B cell (primary cell): Measurements from ENCODE around the gene ANKFN1. TPM values are rescaled to one million over a fixed set of nuclear protein-coding genes. Genes with fewer than 3 reads are reported as not detected.

Experiments
- ATAC-seq: fragments of 200-7000 bp; cut with Tn5 transposase; one replicate; pipeline ENCODE4 v1.10.0; 2021; ENCODE audit warnings: low read depth, mild to moderate bottlenecking, moderate number of reproducible peaks, moderate library complexity
- CTCF ChIA-PET: fragments of 350-600 bp; sonication (Branson Sonifier 250); formaldehyde crosslinking; loops from one replicate; lab custom pipeline; 2021; ENCODE audit warnings: antibody characterized with exemption, inconsistent platforms; lab: Charles Lee
- POLR2A ChIA-PET: fragments of 350-600 bp; sonication (Branson Sonifier 250); formaldehyde crosslinking; loops from one replicate; lab custom pipeline; 2021; ENCODE audit warnings: antibody characterized with exemption; lab: Charles Lee
- DNase-seq: peaks from one replicate; pipeline ENCODE4 v3.0.0; 2013
- H2AFZ ChIP-seq: 2 replicates; pipeline ENCODE4 v1.6.1; 2012; ENCODE audit warnings: mild to moderate bottlenecking, low read depth, low read length; ENCODE audit not compliant: insufficient read depth, poor library complexity, severe bottlenecking
- H3K27ac ChIP-seq, 2 donors: 1 replicate in 1 of 2; 2 replicates in 1 of 2; pipeline ENCODE4 v1.5.1; 2012 to 2013; ENCODE audit warnings: low read length in 2 of 2, mild to moderate bottlenecking in 2 of 2, moderate library complexity in 1 of 2
- H3K27me3 ChIP-seq, 4 experiments: fragments of 200-600 bp in 1 of 4; sonication (generic) in 1 of 4; replicated peaks in 1 of 4; 1 replicate in 2 of 4; 2 replicates in 2 of 4; pipeline versions ENCODE4 v1.6.1 to v1.7.0; 2013 to 2016; ENCODE audit warnings: low read length in 3 of 4, mild to moderate bottlenecking in 2 of 4, mixed read lengths in 1 of 4, moderate library complexity in 1 of 4; ENCODE audit not compliant: insufficient read depth in 4 of 4, control insufficient read depth in 3 of 4; ENCODE audit errors: control extremely low read depth in 1 of 4
- H3K36me3 ChIP-seq, 2 experiments: replicated peaks in 1 of 2; 1 replicate in 1 of 2; 2 replicates in 1 of 2; pipeline versions ENCODE4 v1.6.1 to v1.7.1; 2013; ENCODE audit warnings: low read length in 1 of 2; ENCODE audit not compliant: insufficient read depth in 2 of 2, control insufficient read depth in 1 of 2; ENCODE audit errors: control extremely low read depth in 1 of 2, extremely low read depth in 1 of 2
- H3K4me1 ChIP-seq, 2 donors: fragments of 200-600 bp in 1 of 2; sonication (generic) in 1 of 2; 1 replicate in 1 of 2; 2 replicates in 1 of 2; pipeline versions ENCODE4 v1.5.1 to v1.6.1; 2013 to 2017; ENCODE audit warnings: low read length in 2 of 2; ENCODE audit not compliant: control insufficient read depth in 2 of 2, insufficient read depth in 2 of 2
- H3K4me2 ChIP-seq: replicated peaks from 2 replicates; pipeline ENCODE3; 2012; ENCODE audit warnings: mild to moderate bottlenecking, low read depth, low read length; ENCODE audit not compliant: poor library complexity, severe bottlenecking
- H3K4me3 ChIP-seq, 5 experiments: fragments of 200-600 bp in 1 of 5; sonication (generic) in 1 of 5; 1 replicate in 3 of 5; 2 replicates in 2 of 5; pipeline versions ENCODE4 v1.5.1 to v1.7.0; 2011 to 2016; ENCODE audit warnings: low read length in 4 of 5, mild to moderate bottlenecking in 4 of 5, low read depth in 2 of 5, control low read depth in 1 of 5, moderate library complexity in 1 of 5; ENCODE audit not compliant: insufficient read depth in 1 of 5; ENCODE audit errors: control extremely low read depth in 1 of 5, extremely low read depth in 1 of 5
- H3K79me2 ChIP-seq: fragments of 200-600 bp; sonication (generic); one replicate; pipeline ENCODE4 v1.6.0; 2016; ENCODE audit warnings: low read length; ENCODE audit not compliant: control insufficient read depth, insufficient read depth
- H3K9ac ChIP-seq: fragments of 200-600 bp; sonication (generic); 2 replicates; pipeline ENCODE4 v1.6.1; 2017; ENCODE audit warnings: mild to moderate bottlenecking, low read length, moderate library complexity
- H3K9me3 ChIP-seq, 3 donors: one replicate each; pipeline versions ENCODE4 v1.6.1 to v1.7.1; 2013; ENCODE audit warnings: low read length in 2 of 3; ENCODE audit not compliant: control insufficient read depth in 2 of 3, insufficient read depth in 1 of 3; ENCODE audit errors: control extremely low read depth in 1 of 3
- H4K20me1 ChIP-seq: 2 replicates; pipeline ENCODE4 v1.6.0; 2012; ENCODE audit warnings: mild to moderate bottlenecking, low read length; ENCODE audit not compliant: insufficient read depth, control insufficient read depth, poor library complexity, severe bottlenecking
- H3K27ac Mint-ChIP-seq: one replicate; pipeline ENCODE4 v1.8.0; 2021; ENCODE audit warnings: mixed read lengths
- H3K27me3 Mint-ChIP-seq: one replicate; pipeline ENCODE4 v1.8.0; 2021; ENCODE audit warnings: mixed read lengths
- H3K4me1 Mint-ChIP-seq: one replicate; pipeline ENCODE4 v1.8.0; 2021; ENCODE audit warnings: mixed read lengths
- H3K4me3 Mint-ChIP-seq: one replicate; pipeline ENCODE4 v1.8.0; 2021; ENCODE audit warnings: mixed read lengths
- H3K9me3 Mint-ChIP-seq: one replicate; pipeline ENCODE4 v1.8.0; 2022; ENCODE audit warnings: mixed read lengths; ENCODE audit not compliant: insufficient read depth
- CTCF ChIP-seq: fragments of 200-600 bp; IDR thresholded peaks from one replicate; pipeline ENCODE4 v1.8.0; 2022; ENCODE audit warnings: antibody characterized with exemption, mild to moderate bottlenecking
- EZH2 ChIP-seq: IDR thresholded peaks from 2 replicates; pipeline ENCODE4 v1.6.1; 2012; ENCODE audit warnings: borderline replicate concordance, low read depth, mild to moderate bottlenecking, moderate library complexity, low read length; ENCODE audit not compliant: insufficient read depth, poor library complexity, severe bottlenecking
- WGBS: methylation state at CpG from one replicate; pipeline ENCODE4 v1.1.5; 2013; ENCODE audit warnings: missing lambda C conversion rate; ENCODE audit not compliant: insufficient coverage; 5-methylcytosine and 5-hydroxymethylcytosine counted together
- intact Hi-C: fragments of 100-400 bp; cut with micrococcal nuclease; formaldehyde crosslinking; loops from one replicate; pipeline ENCODE4 v1.10.0; 2022
- polyA plus RNA-seq: library from polyadenylated mRNA; depleted of rRNA; stranded (reverse); fragments of >200 nt; gene quantifications from 2 replicates; pipeline ENCODE4 v1.2.3, GENCODE V29; 2012
- total RNA-seq, 2 donors: library from RNA; stranded (reverse); fragments of 120-200 nt in 1 of 2; gene quantifications; 1 replicate in 1 of 2; 2 replicates in 1 of 2; pipeline versions ENCODE4 v1.2.3 to v1.2.4, GENCODE V29; 2013 to 2022

Gene ANKFN1
- total and polyA plus RNA-seq, 2 donors (not counting 1 experiment from before 2014, with no cell fraction given): not detected

GRCh38 chr17:56505154-56505756, 352.0 kb downstream of the ANKFN1 start:
- H3K27me3 Mint-ChIP-seq: peaks cover 6% of the 10 kb centered on the region
- H3K4me2 ChIP-seq: no peak overlapping the region
- H3K4me3 Mint-ChIP-seq: no peak overlapping the region
- no peaks in the 10 kb centered on the region for H3K79me2 ChIP-seq
- no peaks in the 10 kb centered on the region for H3K27me3 ChIP-seq
- no CpG with 5 or more reads among the region's 2 CpGs for WGBS
- H3K27ac ChIP-seq: no peak overlapping the region
- ATAC-seq (no peak), DNase-seq (no peak)
- H3K9me3 Mint-ChIP-seq: no peaks in the 10 kb centered on the region
- H3K4me1 Mint-ChIP-seq: no peaks in the 10 kb centered on the region
- no peaks in the 10 kb centered on the region for H3K9me3 ChIP-seq
- no peak for TF ChIP-seq EZH2
- TF ChIP-seq CTCF: no peak
- CTCF ChIA-PET: no interaction called here
- no peak overlapping the region for H2AFZ ChIP-seq
- no peak overlapping the region for H3K9ac ChIP-seq
- H3K36me3 ChIP-seq: no peaks in the 10 kb centered on the region
- no peak overlapping the region for H3K27ac Mint-ChIP-seq
- POLR2A ChIA-PET: no interaction called here
- no peaks in the 10 kb centered on the region for H3K4me1 ChIP-seq
- H3K4me3 ChIP-seq: no peak overlapping the region
- intact Hi-C loops: no loop called here
- no peaks in the 10 kb centered on the region for H4K20me1 ChIP-seq

- TF ChIP-seq CTCF (no peak), EZH2 (no peak)
- H3K4me2 ChIP-seq: no peak overlapping the region
- DNase-seq: no peak
- POLR2A ChIA-PET: no interaction called here
- Mint-ChIP-seq H3K27ac (no peak overlapping the region), H3K4me3 (no peak overlapping the region), H3K9me3 (no peaks in the 10 kb centered on the region), H3K27me3 (peaks cover 6% of the 10 kb centered on the region), H3K4me1 (no peaks in the 10 kb centered on the region)
- no peak overlapping the region for H3K27ac ChIP-seq
- no peak overlapping the region for H3K9ac ChIP-seq
- CTCF ChIA-PET: no interaction called here
- intact Hi-C loops: no loop called here
- no peak overlapping the region for H3K4me3 ChIP-seq
- no peaks in the 10 kb centered on the region for H4K20me1 ChIP-seq
- no peaks in the 10 kb centered on the region for H3K27me3 ChIP-seq
- no peaks in the 10 kb centered on the region for H3K4me1 ChIP-seq
- no peak for ATAC-seq
- no peak overlapping the region for H2AFZ ChIP-seq
- H3K36me3 ChIP-seq: no peaks in the 10 kb centered on the region
- H3K9me3 ChIP-seq: peaks cover 0 to 5% (median 0%) of the 10 kb centered on the region in 3 donors
- H3K79me2 ChIP-seq: no peaks in the 10 kb centered on the region
These were observed 353.1 kb downstream of the ANKFN1 start for GRCh38 chr17:56506349-56506748.
